HG03571 (cell line): ENCODE data around the gene ZMYM2.
A peak's percentile ranks its signal among the peaks of the same experiment; 100 is the strongest.

Experiments
- ATAC-seq: cut with Tn5 transposase; IDR thresholded peaks from one replicate; pipeline ENCODE4 v1.9.1; 2021; ENCODE audit not compliant: unreplicated experiment

Gene ZMYM2

GRCh38 chr13:20044086-20044485 is 85.6 kb downstream of the ZMYM2 start:
- no peak for ATAC-seq

- no peak for ATAC-seq
Observed at GRCh38 chr13:20045950-20046548, 87.5 kb downstream of the ZMYM2 start.

DNA sequence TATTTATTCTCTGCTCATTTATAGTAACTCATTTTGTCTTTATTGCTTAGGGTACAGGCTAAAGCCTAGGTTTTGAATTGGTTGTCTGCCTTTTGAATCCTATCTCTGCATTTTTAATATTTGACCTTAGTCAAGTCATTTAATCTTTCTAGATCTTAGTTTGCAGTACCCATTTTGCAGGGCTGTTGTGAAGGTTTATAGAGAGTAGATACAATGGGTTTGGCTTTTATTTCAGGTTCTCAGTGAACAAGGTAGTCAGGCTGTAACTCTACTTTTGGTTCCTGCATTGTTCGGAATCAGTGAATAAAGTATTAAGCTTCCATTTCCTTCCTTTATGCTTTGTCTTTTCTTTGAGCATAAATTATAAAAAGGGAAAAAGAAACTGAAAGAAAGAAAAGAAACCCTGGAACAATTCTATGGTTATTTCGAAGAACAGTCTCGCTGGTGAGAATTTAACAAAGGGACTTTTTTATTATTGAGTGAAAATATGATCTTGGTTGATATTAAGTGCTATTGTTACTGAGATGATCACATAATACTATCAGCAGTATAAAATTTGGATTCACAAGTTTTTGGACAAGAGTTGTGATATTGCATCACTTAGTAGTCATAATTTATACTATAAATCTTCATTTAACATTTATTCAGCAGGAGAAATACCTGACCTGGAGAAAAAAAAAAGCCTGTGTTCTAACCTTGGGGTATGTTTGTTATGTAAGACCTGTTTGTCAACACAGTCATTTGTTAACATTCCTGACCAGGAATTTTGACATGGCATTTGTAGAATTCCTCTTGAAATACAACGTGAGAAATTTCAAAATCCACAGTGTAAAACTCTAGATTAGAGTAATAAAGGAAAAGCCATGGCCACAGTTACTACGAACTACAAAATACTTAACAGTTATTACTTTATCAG is 91.3 kb downstream of the ZMYM2 start:
- no peak for ATAC-seq

GRCh38 chr13:20051366-20051765 is 92.8 kb downstream of the ZMYM2 start:
- no peak for ATAC-seq

DNA sequence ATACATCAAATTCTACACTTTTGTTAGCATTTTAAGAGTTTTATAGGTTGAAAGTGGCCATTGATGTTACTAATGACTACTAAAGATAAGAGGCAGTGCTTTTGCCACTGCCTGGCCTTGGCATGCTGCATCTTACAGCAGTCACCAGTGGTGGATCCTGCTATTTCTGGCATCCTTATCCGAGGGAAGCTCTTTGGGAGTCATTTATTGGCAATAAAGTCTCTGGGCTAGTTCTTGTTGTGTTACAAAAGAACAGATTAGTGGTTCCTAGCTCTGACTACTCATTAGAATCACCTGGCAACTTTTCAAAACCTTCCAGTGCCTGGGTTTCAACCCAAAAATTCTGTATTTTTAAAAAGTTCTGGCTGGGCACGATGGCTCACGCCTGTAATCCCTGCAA is 94.5 kb downstream of the ZMYM2 start:
- ATAC-seq = no peak

GRCh38 chr13:20053891-20054290 is 95.4 kb downstream of the ZMYM2 start:
- no peak for ATAC-seq

DNA sequence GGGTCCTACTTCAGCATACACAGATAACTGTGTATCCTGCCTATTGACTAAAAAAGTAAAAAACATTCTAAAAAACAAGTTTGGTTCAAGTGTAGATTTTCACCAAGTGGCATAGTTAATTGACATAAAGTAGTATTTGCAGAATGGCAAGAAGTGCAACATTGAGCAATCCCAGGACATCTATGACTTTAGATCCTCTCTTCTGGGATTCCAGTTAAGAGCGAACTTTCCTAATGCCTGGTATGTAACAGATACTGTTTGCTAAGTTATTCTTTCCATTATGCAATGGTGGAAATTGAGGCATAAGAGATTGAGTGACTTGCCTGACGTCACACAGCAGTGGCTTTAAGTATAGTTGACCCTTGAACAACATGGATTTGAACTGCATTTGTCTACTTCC is 96.1 kb downstream of the ZMYM2 start:
- no peak for ATAC-seq

DNA sequence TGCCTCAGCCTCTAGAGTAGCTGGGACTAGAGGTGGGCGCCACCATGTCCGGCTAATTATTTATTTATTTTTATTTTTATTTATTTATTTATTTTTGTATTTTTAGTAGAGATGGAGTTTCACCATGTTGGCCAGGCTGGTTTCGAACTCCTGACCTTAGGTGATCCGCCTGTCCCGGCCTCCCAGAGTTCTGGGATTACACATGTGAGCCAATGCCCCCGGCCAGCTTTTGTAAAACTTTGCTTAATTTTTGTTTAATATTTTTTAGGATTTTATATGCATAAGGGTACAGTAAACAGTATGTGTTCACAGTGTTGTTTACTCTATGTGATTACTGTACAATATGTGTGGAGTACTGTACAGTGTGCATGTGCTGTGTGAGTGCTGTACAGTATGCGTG is 98.7 kb downstream of the ZMYM2 start:
- ATAC-seq = no peak

GRCh38 chr13:20057963-20058362 is 99.4 kb downstream of the ZMYM2 start:
- ATAC-seq = no peak

GRCh38 chr13:20058476-20058875 is 99.9 kb downstream of the ZMYM2 start:
- no peak for ATAC-seq

DNA sequence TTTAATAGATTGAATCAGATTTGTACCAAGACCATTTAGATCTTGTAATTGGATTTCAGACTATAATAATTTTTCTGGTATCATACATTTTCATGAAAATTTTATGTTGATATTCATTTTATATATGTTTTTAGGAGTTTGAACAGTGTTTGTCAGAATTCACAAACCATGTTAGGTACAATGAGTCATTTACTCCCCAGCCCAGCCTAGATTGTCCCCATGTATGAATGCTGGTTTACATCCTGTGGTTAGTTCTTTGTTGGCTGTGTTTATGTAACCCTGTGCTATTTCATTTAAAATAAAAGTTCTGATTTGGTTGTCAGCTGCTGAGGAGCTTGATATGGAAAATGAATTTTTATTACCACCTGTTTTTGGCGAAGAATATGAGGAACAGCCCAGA is 105.6 kb downstream of the ZMYM2 start:
- no peak for ATAC-seq

DNA sequence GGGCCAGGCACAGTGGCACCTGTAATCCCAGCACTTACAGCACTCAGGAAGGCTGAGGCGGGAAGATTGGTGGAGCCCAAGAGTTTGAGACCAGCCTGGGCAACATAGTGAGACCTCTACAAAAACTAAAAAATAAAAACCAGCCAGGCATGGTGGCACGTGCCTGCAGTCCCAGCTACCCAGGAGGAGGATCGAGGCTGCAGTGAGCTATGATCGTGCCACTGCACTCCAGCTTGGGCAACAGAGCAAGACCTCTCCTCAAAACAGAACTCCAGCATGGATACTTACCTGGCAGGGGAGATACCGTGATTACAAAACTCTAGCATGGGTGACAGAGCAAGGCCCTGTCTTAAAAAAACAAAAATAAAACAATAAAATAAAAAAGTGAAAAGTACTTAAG is 107.0 kb downstream of the ZMYM2 start:
- ATAC-seq = no peak

GRCh38 chr13:20069956-20070355 is 111.4 kb downstream of the ZMYM2 start:
- no peak for ATAC-seq

- peak; percentile 80 for ATAC-seq
Observed at GRCh38 chr13:20073775-20074174, 115.2 kb downstream of the ZMYM2 start.

- no peak for ATAC-seq
Observed at GRCh38 chr13:20074966-20075365, 116.4 kb downstream of the ZMYM2 start.

DNA sequence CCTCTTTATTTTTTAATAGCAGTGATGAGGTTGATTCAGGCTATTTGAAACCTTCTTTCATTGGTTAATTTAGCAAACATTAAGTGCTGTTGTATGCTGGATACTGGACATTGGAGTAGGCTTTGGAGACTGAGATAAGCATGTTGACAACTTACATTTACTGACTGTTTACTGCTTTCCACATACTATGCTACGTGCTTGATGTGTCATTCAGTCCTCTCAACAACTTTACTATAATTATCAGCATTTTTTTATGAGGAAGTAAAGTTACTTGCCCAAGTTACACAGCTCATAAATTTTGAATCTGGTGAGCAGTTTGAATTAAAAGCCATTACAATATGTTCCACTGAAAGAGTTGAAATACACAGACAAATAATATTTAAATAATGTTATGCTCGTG is 118.6 kb downstream of the ZMYM2 start:
- no peak for ATAC-seq

DNA sequence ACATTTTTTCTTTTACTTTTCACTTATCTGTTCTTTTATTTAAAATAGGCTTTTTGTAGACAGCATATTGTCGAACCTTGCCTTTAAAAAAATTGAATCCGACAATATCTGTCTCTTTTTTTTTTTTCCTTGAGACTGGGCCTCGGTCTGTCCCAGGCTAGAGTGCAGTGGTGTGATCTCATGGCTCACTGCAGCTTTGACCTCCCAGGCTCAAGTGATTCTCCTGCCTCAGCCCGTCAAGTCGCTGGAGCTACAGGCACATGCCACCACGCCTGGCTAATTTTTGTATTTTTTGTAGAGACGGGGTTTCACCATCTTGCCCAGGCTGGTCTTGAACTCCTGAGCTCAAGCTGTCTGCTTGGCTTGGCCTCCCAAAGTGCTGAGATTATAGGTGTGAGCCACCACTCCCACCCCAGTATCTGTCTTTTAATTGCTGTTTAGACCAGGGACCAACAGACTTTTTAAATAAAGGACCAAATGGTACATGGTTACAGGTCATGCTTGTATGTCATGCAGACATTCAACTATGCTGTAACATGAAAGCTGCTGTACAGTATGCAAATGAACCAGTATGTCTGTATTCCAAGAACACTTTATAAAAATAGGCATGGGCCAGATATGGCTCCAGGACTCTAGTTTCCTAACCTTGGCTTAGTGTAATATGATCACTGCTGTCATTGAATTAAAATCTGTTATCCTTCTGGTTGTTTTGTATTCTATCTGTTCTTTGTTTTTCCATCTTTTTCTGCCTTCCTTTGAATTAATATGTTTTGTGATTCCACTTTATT is 122.0 kb downstream of the ZMYM2 start:
- no peak for ATAC-seq

DNA sequence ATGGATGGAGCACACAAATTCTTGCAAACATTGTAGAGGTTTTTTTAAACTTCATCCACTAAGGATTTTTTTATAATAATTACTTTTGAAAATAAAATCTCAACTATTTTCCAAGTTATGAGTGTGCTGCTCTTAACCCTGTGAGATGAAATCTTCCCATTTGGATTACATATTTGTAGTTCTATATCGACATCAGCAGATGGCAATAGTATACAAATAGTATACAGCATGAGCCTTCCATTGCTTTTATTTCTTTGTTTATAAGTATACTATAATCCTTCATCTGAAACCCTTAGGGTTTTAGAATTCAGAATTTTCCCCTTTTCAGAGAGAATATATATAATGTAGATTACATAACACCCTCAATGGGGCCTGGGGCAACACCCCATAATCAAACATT is 131.8 kb downstream of the ZMYM2 start:
- ATAC-seq = no peak

DNA sequence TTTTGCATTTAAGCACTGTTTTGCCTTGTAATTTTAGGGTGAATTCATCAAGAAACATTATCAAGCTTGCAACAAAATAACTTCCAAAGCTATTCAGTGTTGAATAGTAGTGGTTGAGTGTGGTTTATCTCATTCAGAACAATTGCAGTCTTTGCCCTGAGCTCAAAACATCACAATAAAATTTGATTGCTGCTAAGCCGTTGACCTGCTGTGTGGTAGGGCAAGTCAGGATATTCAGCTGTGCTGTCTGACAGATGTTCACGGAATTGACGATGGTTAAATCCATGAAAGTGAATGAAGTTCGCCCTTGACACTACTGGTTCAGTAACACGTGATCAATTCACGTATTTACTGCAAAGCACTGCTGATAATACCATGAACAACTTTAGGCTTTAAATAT is 135.4 kb downstream of the ZMYM2 start:
- ATAC-seq = no peak

GRCh38 chr13:20099319-20099718 is 140.8 kb downstream of the ZMYM2 start:
- ATAC-seq = no peak

GRCh38 chr13:20101467-20102316 is 143.2 kb downstream of the ZMYM2 start:
- ATAC-seq = no peak
